Activated CD8-positive, alpha-beta T cell treated with anti-CD3 and anti-CD28 coated beads for 36 hours (primary cell): Measurements from ENCODE around the gene ELF1. TPM values are rescaled to one million over a fixed set of nuclear protein-coding genes. Genes with fewer than 3 reads are reported as not detected.

Source experiments
- ATAC-seq: fragments of 200-7000 bp; cut with Tn5 transposase; one replicate; pipeline ENCODE4 v1.10.0; 2021; ENCODE audit warnings: mild to moderate bottlenecking, moderate library complexity
- CTCF ChIA-PET: fragments of 350-600 bp; sonication (Branson Sonifier 250); formaldehyde crosslinking; loops from one replicate; lab custom pipeline; 2021; ENCODE audit warnings: antibody characterized with exemption; lab: Charles Lee
- POLR2A ChIA-PET: fragments of 350-600 bp; sonication (Branson Sonifier 250); formaldehyde crosslinking; loops from one replicate; lab custom pipeline; 2021; ENCODE audit warnings: antibody characterized with exemption; lab: Charles Lee
- DNase-seq: peaks from one replicate; pipeline ENCODE4 v3.0.0-alpha.2; 2020
- H3K27ac Mint-ChIP-seq: one replicate; pipeline ENCODE4 v1.8.0; 2021; ENCODE audit warnings: mild to moderate bottlenecking, mixed read lengths
- H3K27me3 Mint-ChIP-seq: one replicate; pipeline ENCODE4 v1.8.0; 2021; ENCODE audit warnings: mixed read lengths
- H3K36me3 Mint-ChIP-seq: one replicate; pipeline ENCODE4 v1.8.0; 2021; ENCODE audit warnings: low read depth, mixed read lengths
- H3K4me1 Mint-ChIP-seq: one replicate; pipeline ENCODE4 v1.8.0; 2021; ENCODE audit warnings: low read depth, mixed read lengths
- H3K4me3 Mint-ChIP-seq: one replicate; pipeline ENCODE4 v1.8.0; 2021; ENCODE audit warnings: mild to moderate bottlenecking, moderate library complexity, mixed read lengths
- H3K9me3 Mint-ChIP-seq: one replicate; pipeline ENCODE4 v1.8.0; 2021; ENCODE audit warnings: mixed read lengths
- CTCF ChIP-seq: fragments of 200-600 bp; IDR thresholded peaks from one replicate; pipeline ENCODE4 v1.8.0; 2022; ENCODE audit warnings: antibody characterized with exemption, mild to moderate bottlenecking
- intact Hi-C: fragments of 100-400 bp; cut with micrococcal nuclease; formaldehyde crosslinking; loops from one replicate; pipeline ENCODE4 v1.10.0; 2022
- total RNA-seq, 2 experiments: library from RNA; stranded (reverse); gene quantifications; one replicate each; pipeline ENCODE4 v1.2.3, GENCODE V29; 2021

Gene ELF1
- total RNA-seq, 2 experiments from 2014 or later = 85.2 to 88.2 TPM

DNA sequence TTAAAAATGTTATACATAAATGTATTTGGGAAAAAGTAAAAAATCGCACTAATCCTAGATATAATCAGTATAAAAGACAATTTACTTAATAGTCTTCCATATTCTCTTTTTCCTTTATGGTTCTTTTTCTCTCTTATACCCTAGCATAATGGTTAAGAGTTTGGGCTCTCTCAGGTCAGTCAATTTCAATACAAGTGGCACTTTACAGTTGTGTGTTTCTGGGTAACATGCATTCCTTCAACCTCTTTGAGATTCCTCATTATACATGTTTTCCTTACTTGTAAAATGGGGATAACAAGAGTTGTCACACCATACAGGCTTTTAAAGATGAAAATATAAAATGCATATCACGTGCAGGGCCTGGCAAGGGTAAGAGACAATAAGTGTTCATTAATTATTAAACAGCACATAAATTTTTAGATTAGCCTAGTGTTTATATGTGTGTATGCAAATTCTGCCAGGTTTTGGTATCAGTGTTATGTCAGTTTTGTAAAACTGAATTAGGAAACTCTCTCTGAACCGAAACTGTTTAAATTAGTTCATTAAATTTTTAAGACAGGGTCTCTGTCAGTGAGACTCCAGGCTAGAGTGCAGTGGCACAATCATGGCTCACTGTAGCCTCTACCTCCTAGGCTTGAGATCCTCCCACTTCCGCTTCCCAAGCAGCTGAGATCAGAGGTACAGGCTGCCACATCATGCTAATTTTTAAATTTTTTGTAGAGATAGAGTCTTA, 49.8 kb downstream of the ELF1 start:
- Mint-ChIP-seq H3K4me1 (peaks cover 95% of the 10 kb centered on the region), H3K36me3 (peaks cover 32% of the 10 kb centered on the region), H3K27ac (peak overlapping the region; percentile 77), H3K4me3 (peak overlapping the region; percentile 37), H3K27me3 (no peaks in the 10 kb centered on the region), H3K9me3 (no peaks in the 10 kb centered on the region)
- intact Hi-C loops = loop anchor here (10.0 kb wide), 1 partner anchor 45 kb away; the partner anchor contains the start of gene ELF1
- ChIA-PET CTCF (interaction anchor here (1.0 to 1.7 kb wide), 3 partner anchors 10 to 48 kb away, joined by 3 to 5 read pairs (median 4); no protein-coding TSS in a partner anchor), POLR2A (interaction anchor here (1.2 to 1.9 kb wide), 3 partner anchors 8 to 50 kb away, joined by 3 to 6 read pairs (median 4); partner anchors contain the start of gene ELF1)
- DNase-seq = peak; percentile 54
- no peak for TF ChIP-seq CTCF
- peak; percentile 75 for ATAC-seq

- ChIA-PET CTCF (interaction anchor here (1.1 to 2.1 kb wide), 3 partner anchors 47 to 86 kb away, joined by 3 to 5 read pairs (median 3); partner anchors contain the start of gene ELF1), POLR2A (no interaction called here)
- Mint-ChIP-seq H3K4me3 (no peak overlapping the region), H3K4me1 (peaks cover 95% of the 10 kb centered on the region), H3K27me3 (no peaks in the 10 kb centered on the region), H3K36me3 (peaks cover 36% of the 10 kb centered on the region), H3K9me3 (no peaks in the 10 kb centered on the region), H3K27ac (no peak overlapping the region)
- no peak for DNase-seq
- TF ChIP-seq CTCF = no peak
- intact Hi-C loops = loop anchor here (10.0 kb wide), 1 partner anchor 46 kb away; the partner anchor contains the start of gene ELF1
- ATAC-seq = no peak
These were observed 50.6 kb downstream of the ELF1 start for GRCh38 chr13:40968416-40969000.

DNA sequence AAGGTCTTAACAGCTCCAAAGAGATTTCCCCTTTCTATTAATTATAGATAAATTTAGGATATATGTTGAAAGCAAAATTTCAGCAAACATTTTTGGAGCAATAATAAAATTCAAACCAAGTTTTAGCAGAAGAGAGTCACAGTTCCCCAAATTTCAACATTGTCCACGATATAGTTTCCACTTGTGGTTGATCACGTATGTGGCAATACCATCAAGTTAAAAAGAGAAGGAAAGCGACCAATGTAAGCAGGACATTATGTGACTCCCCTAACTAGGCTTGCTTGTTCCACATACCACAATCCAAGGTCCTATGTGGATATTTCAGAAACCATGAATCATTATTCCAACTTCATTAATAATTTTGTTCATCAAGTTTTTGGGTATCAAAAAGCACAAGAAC, 52.8 kb downstream of the ELF1 start:
- ChIA-PET POLR2A (interaction anchor here (0.8 to 1.5 kb wide), 3 partner anchors 8 to 45 kb away, joined by 3 to 5 read pairs (median 4); no protein-coding TSS in a partner anchor), CTCF (interaction anchor here (1.0 to 2.1 kb wide), 4 partner anchors 8 to 45 kb away, joined by 3 to 10 read pairs (median 4); no protein-coding TSS in a partner anchor)
- H3K4me1 Mint-ChIP-seq = peaks cover 95% of the 10 kb centered on the region
- ATAC-seq (no peak), DNase-seq (no peak)
- H3K27ac Mint-ChIP-seq = no peak overlapping the region
- peaks cover 30% of the 10 kb centered on the region for H3K36me3 Mint-ChIP-seq
- H3K4me3 Mint-ChIP-seq = no peak overlapping the region
- intact Hi-C loops = loop anchor here (10.0 kb wide), 1 partner anchor 49 kb away; the partner anchor contains the start of gene ELF1
- H3K27me3 Mint-ChIP-seq = no peaks in the 10 kb centered on the region
- TF ChIP-seq CTCF = no peak
- no peaks in the 10 kb centered on the region for H3K9me3 Mint-ChIP-seq

DNA sequence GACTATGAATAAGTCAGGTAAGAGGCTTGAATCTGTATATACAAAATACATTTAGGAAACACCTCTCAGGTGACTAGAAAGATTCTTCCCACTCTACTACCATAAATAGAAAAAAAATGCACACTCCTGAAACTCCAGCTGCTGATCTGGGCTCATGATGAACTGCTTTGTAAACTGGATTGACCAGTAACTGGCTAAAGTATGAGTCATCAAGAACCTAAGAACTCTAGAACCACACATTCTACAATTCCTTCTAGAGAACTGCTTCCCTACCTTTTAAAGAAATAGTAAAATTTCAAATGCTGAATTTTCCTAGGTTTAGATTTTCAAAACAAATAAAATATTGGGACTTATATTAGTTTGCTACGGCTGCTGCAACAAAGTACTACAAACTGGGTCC, 55.2 kb downstream of the ELF1 start:
- Mint-ChIP-seq H3K9me3 (no peaks in the 10 kb centered on the region), H3K27ac (peak overlapping the region; percentile 64), H3K27me3 (no peaks in the 10 kb centered on the region), H3K4me1 (peaks cover 84% of the 10 kb centered on the region), H3K4me3 (no peak overlapping the region), H3K36me3 (peaks cover 33% of the 10 kb centered on the region)
- CTCF ChIA-PET = interaction anchor here (1.3 to 2.8 kb wide), 2 partner anchors 11 to 21 kb away, joined by 3 to 9 read pairs; no protein-coding TSS in a partner anchor
- no peak for TF ChIP-seq CTCF
- POLR2A ChIA-PET = interaction anchor here (1.0 kb wide), 1 partner anchor 22 kb away, joined by 3 read pairs; no protein-coding TSS in a partner anchor
- intact Hi-C loops = loop anchor here (10.0 kb wide), 1 partner anchor 51 kb away; the partner anchor contains the start of gene ELF1
- DNase-seq (no peak), ATAC-seq (peak; percentile 51)
